Measurements from ENCODE around the gene CFAP161.

DNA sequence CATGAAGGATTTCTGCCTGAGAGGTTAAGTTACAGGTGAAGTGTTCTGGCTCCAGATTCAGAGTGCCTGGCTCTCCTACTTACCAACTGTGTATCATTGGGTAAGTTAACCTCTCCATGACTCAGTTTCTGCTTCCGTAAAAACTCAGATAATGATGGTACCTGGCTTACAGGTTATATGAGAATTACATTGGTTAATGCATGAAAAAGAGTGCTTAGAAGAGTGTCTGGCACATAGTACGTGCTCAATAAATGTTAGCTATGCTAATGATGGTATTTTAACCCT lies 23.8 kb downstream of the CFAP161 start:
- no peak for TF ChIP-seq CTCF (IDR thresholded peaks at IDR 0.05)
- TF ChIP-seq POLR2A (IDR thresholded peaks at IDR 0.05): no peak
